ENCODE results near the gene PCDHA3.
"Not testable (repeated sequence)": the region's sequence is repeated elsewhere in the genome, so short reads cannot be mapped to it uniquely, and the experiment has no call there.

PCDHA3 gene

DNA sequence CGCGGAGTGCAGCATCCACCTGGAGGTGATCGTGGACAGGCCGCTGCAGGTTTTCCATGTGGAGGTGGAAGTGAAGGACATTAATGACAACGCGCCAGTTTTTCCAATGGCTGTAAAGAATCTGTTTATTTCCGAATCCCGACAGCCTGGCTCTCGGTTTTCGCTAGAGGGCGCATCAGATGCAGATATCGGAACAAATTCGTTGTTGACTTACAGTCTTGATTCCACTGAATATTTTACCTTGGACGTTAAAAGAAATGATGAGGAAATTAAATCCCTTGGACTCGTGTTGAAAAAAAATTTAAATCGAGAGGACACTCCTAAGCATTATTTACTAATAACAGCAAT is 611 bp downstream of the PCDHA3 start:
- TF ChIP-seq NFRKB (IDR thresholded peaks at IDR 0.05) (no peak), FOXM1 (IDR thresholded peaks at IDR 0.05; ENCODE audit: borderline replicate concordance) (no peak), LEF1 (IDR thresholded peaks at IDR 0.05; ENCODE audit: borderline replicate concordance) (no peak), FOXA1 (IDR thresholded peaks at IDR 0.05) (no peak), SP1 (IDR thresholded peaks at IDR 0.05) (no peak), L3MBTL2 (conservative IDR thresholded peaks at IDR 0.05) (no peak), FOXK2 (IDR thresholded peaks at IDR 0.05) (no peak), BHLHE40 (IDR thresholded peaks at IDR 0.05; ENCODE audit: borderline replicate concordance) (no peak), ARNT (IDR thresholded peaks at IDR 0.05) (no peak), ELF4 (IDR thresholded peaks at IDR 0.05) (no peak), CTBP1 (IDR thresholded peaks at IDR 0.05; ENCODE audit: borderline replicate concordance) (no peak), HDGF (IDR thresholded peaks at IDR 0.05; ENCODE audit: borderline replicate concordance) (no peak), ZNF384 (IDR thresholded peaks at IDR 0.05) (no peak), SUZ12 (IDR thresholded peaks at IDR 0.05) (no peak), TARDBP (IDR thresholded peaks at IDR 0.05) (no peak)
- TF ChIP-seq, protein P1, sequence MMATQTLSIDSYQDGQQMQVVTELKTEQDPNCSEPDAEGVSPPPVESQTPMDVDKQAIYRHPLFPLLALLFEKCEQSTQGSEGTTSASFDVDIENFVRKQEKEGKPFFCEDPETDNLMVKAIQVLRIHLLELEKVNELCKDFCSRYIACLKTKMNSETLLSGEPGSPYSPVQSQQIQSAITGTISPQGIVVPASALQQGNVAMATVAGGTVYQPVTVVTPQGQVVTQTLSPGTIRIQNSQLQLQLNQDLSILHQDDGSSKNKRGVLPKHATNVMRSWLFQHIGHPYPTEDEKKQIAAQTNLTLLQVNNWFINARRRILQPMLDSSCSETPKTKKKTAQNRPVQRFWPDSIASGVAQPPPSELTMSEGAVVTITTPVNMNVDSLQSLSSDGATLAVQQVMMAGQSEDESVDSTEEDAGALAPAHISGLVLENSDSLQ (IDR thresholded peaks at IDR 0.05): no peak
- ChIA-PET CTCF (no interaction called here), POLR2A (no interaction called here)
- DNase-seq (ENCODE audit: extremely low spot score): no peak

DNA sequence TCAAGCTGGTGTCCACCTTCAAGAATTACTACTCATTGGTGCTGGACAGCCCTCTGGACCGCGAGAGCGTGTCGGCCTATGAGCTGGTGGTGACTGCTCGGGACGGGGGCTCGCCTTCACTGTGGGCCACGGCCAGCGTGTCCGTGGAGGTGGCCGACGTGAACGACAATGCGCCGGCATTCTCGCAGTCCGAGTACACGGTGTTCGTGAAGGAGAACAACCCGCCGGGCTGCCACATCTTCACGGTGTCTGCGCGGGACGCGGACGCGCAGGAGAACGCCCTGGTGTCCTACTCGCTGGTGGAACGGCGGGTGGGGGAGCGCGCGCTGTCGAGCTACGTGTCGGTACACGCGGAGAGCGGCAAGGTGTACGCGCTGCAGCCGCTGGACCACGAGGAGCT is 1.5 kb downstream of the PCDHA3 start:
- CTCF ChIA-PET; POLR2A ChIA-PET; DNase-seq (ENCODE audit: extremely low spot score): not testable (repeated sequence)

GRCh38 chr5:140802781-140803271 is 2.0 kb downstream of the PCDHA3 start:
- no peak for DNase-seq (ENCODE audit: extremely low spot score)
- ChIA-PET POLR2A (no interaction called here), CTCF (no interaction called here)
- TF ChIP-seq ELF4 (IDR thresholded peaks at IDR 0.05): no peak
- TF ChIP-seq CTBP1 (IDR thresholded peaks at IDR 0.05; ENCODE audit: borderline replicate concordance): no peak
- TF ChIP-seq L3MBTL2 (conservative IDR thresholded peaks at IDR 0.05): no peak
- no peak for TF ChIP-seq NFRKB (IDR thresholded peaks at IDR 0.05)

- POLR2A ChIA-PET: no interaction called here
- TF ChIP-seq SUZ12 (IDR thresholded peaks at IDR 0.05): no peak
- no peak for TF ChIP-seq ZNF384 (IDR thresholded peaks at IDR 0.05)
- TF ChIP-seq FOXK2 (IDR thresholded peaks at IDR 0.05): no peak
- no peak for TF ChIP-seq ARNT (IDR thresholded peaks at IDR 0.05)
- no peak for TF ChIP-seq TARDBP (IDR thresholded peaks at IDR 0.05)
- TF ChIP-seq HDGF (IDR thresholded peaks at IDR 0.05; ENCODE audit: borderline replicate concordance): no peak
- TF ChIP-seq SP1 (IDR thresholded peaks at IDR 0.05): no peak
- no peak for TF ChIP-seq FOXM1 (IDR thresholded peaks at IDR 0.05; ENCODE audit: borderline replicate concordance)
- no peak for TF ChIP-seq L3MBTL2 (conservative IDR thresholded peaks at IDR 0.05)
- TF ChIP-seq BHLHE40 (IDR thresholded peaks at IDR 0.05; ENCODE audit: borderline replicate concordance): no peak
- TF ChIP-seq FOXA1 (IDR thresholded peaks at IDR 0.05): no peak
- no peak for TF ChIP-seq LEF1 (IDR thresholded peaks at IDR 0.05; ENCODE audit: borderline replicate concordance)
- TF ChIP-seq CTBP1 (IDR thresholded peaks at IDR 0.05; ENCODE audit: borderline replicate concordance): no peak
- TF ChIP-seq NFRKB (IDR thresholded peaks at IDR 0.05): no peak
- DNase-seq (ENCODE audit: extremely low spot score): no peak
- CTCF ChIA-PET: interaction anchor here (1.2 kb wide), 1 partner anchor 14 kb away, joined by 3 read pairs; the partner anchor contains the start of gene PCDHA5
Observed at GRCh38 chr5:140806834-140807775, 6.2 kb downstream of the PCDHA3 start, which contains the start of gene PCDHA4. PCDHA4 (plus strand) TSS chr5:140807068.

DNA sequence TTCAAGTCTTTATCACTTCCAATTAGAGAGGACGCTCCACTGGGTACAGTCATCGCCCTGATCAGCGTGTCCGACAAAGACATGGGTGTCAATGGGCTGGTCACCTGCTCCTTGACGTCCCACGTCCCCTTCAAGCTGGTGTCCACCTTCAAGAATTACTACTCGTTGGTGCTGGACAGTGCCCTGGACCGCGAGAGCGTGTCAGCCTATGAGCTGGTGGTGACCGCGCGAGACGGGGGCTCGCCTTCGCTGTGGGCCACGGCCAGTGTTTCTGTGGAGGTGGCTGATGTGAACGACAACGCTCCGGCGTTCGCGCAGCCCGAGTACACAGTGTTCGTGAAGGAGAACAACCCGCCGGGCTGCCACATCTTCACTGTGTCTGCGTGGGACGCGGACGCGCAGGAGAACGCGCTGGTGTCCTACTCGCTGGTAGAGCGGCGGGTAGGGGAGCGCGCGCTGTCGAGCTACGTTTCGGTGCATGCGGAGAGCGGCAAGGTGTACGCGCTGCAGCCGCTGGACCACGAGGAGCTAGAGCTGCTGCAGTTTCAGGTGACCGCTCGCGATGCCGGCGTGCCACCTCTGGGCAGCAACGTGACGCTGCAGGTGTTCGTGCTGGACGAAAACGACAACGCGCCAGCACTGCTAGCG is 7.5 kb downstream of the PCDHA3 start:
- CTCF ChIA-PET: interaction anchor here (1.2 kb wide), 1 partner anchor 13 kb away, joined by 3 read pairs; the partner anchor contains the start of gene PCDHA5
- DNase-seq (ENCODE audit: extremely low spot score); POLR2A ChIA-PET: not testable (repeated sequence)

DNA sequence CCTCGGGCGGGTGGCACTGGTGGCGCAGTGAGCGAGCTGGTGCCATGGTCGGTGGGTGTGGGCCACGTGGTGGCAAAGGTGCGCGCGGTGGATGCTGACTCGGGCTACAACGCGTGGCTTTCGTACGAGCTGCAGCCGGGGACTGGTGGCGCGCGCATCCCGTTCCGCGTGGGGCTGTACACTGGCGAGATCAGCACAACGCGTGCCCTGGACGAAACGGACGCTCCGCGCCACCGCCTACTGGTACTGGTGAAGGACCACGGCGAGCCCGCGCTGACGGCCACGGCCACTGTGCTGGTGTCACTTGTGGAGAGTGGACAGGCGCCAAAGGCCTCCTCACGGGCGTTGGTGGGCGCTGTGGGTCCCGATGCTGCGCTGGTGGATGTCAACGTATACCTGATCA is 8.0 kb downstream of the PCDHA3 start:
- no peak for TF ChIP-seq CTBP1 (IDR thresholded peaks at IDR 0.05; ENCODE audit: borderline replicate concordance)
- TF ChIP-seq ARNT (IDR thresholded peaks at IDR 0.05): no peak
- TF ChIP-seq SUZ12 (IDR thresholded peaks at IDR 0.05): no peak
- TF ChIP-seq LEF1 (IDR thresholded peaks at IDR 0.05; ENCODE audit: borderline replicate concordance): no peak
- TF ChIP-seq SP1 (IDR thresholded peaks at IDR 0.05): no peak
- TF ChIP-seq TARDBP (IDR thresholded peaks at IDR 0.05): no peak
- no peak for TF ChIP-seq ELF4 (IDR thresholded peaks at IDR 0.05)
- TF ChIP-seq L3MBTL2 (conservative IDR thresholded peaks at IDR 0.05): no peak
- TF ChIP-seq ZNF384 (IDR thresholded peaks at IDR 0.05): no peak
- TF ChIP-seq BHLHE40 (IDR thresholded peaks at IDR 0.05; ENCODE audit: borderline replicate concordance): no peak
- TF ChIP-seq FOXM1 (IDR thresholded peaks at IDR 0.05; ENCODE audit: borderline replicate concordance): no peak
- TF ChIP-seq, protein P1 (IDR thresholded peaks at IDR 0.05): no peak
- TF ChIP-seq NFRKB (IDR thresholded peaks at IDR 0.05): no peak
- DNase-seq (ENCODE audit: extremely low spot score): no peak
- ChIA-PET CTCF (no interaction called here), POLR2A (no interaction called here)

All from HEK293T (cell line).